Hematopoietic multipotent progenitor cell treated with erythropoietin and hydrocortisone succinate and interleukin-3 and kit ligand, for 6 days (in vitro differentiated cells): ENCODE data around the gene CNPY3.
"Not testable (repeated sequence)": the region's sequence is repeated elsewhere in the genome, so short reads cannot be mapped to it uniquely, and the experiment has no call there.

Source experiments
- DNase-seq: peaks from one replicate; pipeline ENCODE4 v3.0.0-alpha.2; 2015

CNPY3 gene

GRCh38 chr6:42928986-42929820, at the start of gene CNPY3:
Gene CNPY3, plus strand, starts transcription at chr6:42929480. Its CDS starts 91 bp downstream, at chr6:42929571.
- peak; percentile 99 for DNase-seq

DNA sequence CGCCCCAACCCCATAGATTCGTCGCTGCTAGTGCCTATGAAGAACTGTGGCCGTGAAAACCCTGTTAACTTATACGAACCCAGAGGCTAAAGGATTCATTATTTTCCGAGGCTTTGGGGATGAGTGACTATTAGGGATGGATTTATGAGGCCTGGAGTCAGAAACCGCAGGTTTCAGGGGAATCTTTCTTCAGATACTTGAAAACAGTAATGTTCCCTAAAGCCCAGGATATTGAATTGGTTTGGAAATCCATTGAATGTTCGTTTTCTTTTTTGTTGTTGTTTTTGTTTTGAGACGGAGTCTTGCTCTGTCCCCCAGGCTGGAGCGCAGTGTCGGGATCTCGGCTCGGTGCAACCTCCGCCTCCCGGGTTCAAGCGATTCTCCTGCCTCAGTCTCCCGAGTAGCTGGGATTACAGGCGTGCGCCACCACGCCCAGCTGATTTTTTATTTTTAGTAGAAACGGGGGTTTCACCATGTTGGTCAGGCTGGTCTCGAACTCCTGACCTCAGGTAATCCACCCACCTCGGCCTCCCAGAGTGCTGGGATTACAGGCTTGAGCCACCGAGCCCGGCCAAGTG, 49.0 kb upstream of the CNPY3 start:
- not testable (repeated sequence) for DNase-seq

GRCh38 chr6:42880871-42881270, 48.4 kb upstream of the CNPY3 start:
- not testable (repeated sequence) for DNase-seq

DNA sequence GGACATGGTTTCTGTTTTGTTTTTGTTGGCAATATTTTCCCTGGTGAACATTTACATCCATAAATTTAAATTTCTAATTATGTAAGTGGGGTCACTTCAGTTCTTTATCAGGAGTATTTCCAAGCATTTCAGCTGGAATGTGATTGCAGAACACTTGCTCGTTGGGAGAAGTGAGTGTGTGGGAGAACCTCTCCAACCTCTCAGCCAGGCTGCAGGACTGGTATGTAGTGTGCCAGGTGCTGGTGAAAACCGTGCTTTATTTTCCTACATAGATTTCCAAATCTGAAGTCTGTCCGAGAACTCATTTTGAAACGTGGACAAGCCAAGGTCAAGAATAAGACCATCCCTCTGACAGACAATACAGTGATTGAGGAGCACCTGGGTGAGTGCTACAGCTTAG, 43.6 kb upstream of the CNPY3 start:
- no peak for DNase-seq

- DNase-seq: not testable (repeated sequence)
These were observed 41.1 kb upstream of the CNPY3 start for GRCh38 chr6:42888201-42888600.

GRCh38 chr6:42889815-42890214, 39.5 kb upstream of the CNPY3 start:
- DNase-seq: peak; percentile 39

- DNase-seq: peak; percentile 98
These were observed 38.7 kb upstream of the CNPY3 start for GRCh38 chr6:42890311-42891198.

DNA sequence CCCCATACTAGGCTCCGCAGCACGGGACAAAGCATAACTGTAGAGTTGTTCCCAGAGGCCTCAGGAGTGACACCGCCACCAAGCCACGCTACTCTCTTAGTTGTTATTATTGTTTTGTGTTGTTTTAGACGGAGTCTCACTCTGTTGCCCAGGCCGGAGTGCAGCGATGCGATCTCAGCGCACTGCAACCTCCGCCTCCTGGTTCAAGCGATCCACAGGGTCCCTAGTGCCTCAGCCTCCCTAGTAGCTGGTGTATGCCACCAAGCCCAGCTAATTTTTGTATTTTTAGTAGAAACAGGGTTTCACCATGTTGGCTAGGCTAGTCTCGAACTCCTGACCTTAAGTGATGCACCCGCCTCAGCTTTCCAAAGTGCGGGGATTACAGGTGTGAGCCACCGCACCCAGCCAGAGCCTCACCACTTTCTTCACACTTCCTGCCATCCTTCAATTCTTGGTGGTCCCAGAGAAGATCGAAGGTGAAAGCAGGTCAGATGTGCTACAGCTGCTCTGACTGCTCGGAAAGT, 38.0 kb upstream of the CNPY3 start:
- no peak for DNase-seq

- peak; percentile 92 for DNase-seq
These were observed 35.0 kb upstream of the CNPY3 start for GRCh38 chr6:42894041-42894828.

DNA sequence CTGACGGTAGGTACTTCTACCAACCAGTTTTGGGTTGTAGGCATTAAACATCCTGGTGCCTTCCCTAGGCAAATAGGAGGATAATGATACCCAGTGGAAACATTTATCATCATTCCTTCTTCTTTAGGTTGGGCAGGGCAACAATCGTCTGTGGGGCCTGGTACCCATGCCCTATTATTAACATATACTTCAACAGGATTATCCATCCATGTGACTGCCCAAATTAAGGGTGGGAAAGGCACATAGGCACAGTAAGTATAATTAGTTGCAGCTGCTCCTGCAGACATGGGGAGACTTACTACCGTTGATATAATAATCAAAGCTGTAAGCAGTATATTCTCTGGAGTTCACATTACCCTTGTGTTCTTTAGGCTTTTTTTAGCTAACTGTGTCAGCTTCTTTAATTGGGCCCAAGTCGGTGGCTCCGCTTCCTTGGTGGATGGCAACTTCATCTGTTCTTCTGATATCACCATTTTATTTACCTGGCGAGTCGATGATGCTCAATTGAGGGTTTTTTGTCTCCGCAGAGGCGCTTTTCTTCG, 33.0 kb upstream of the CNPY3 start:
- DNase-seq: no peak

GRCh38 chr6:42898891-42899361, 30.4 kb upstream of the CNPY3 start:
- peak; percentile 88 for DNase-seq

- DNase-seq: no peak
These were observed 29.4 kb upstream of the CNPY3 start for GRCh38 chr6:42899871-42900270.

- peak; percentile 97 for DNase-seq
These were observed 27.7 kb upstream of the CNPY3 start for GRCh38 chr6:42901538-42901957.

- DNase-seq: peak; percentile 54
These were observed 26.6 kb upstream of the CNPY3 start for GRCh38 chr6:42902429-42903263.

DNA sequence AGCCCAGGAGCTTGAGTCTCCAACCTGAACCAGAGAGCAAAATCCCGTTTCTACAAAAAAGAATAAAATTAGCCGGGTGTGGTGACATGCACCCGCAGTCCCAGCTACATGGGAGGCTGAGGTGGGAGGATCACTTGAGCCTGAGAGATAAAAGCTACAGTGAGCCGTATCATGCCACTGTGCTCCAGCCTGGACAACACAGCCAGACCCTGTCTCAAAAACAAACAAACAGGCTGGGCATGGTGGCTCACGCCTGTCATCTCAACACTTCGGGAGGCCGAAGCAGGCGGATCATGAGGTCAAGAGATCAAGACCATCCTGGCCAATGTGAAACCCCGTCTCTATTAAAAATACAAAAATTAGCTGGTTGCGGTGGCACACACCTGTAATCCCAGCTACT, 24.8 kb upstream of the CNPY3 start:
- no peak for DNase-seq

DNA sequence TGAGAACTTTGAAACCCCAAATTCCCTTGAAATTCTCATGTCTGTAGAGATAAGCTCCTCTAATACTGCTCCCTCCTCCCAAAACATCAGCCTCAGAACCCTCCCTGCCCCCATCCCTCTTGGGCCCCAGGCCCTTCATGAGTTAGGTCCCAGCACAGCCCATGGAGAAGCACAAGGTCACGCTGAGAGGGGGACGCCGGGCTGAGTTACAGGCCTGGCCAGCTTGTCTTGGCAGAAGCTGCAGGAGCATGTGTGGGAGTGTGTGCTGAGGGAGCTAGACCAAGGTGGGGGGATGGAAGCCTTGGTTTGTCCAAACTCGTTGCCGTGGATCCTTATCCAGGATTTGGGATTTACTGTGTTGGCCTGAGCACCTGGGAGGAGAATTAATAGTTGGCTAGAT, 21.9 kb upstream of the CNPY3 start:
- no peak for DNase-seq

- no peak for DNase-seq
These were observed 19.4 kb upstream of the CNPY3 start for GRCh38 chr6:42909835-42910234.

DNA sequence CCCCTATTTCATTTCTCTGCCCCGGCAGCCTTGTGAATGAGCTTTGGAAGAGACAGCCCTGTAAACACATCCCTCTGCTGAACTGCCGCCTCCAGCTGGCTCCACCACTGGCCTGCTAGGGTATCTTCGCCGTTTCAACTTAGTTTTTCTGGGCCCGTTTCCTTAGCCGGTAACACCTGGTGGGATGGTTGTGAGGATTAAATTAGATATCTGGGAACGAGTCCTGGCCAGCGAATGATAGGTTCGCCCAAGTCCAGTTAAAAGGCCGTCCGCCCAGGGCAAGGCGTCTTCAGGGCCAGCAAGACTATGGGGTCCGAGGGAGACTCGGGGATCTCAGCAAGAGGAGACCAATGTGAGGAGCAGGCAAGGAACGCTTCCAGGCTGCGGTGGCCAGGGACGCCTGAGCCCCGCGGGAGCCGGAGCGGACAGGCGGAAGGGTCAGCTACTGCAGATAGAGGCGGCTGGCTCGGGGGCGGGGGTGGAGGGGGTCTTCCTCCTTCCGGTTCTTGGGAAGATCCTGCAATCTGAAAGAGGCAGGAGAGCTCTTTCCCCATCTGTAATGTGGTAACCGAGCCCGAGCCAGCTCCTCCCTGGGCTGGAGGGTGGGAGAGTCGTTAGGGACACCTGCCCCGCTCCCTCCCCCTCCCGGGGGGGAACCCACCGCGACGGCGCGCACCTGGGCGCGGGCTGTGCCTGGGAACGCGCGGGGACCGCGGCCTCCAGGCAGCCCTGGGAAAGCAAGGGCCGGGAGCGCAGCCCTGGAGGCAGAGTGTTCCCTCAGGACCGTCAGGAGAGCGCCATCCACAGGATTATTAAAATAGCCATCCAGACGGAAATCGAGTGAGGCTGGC, 17.9 kb upstream of the CNPY3 start:
- DNase-seq: no peak

- DNase-seq: no peak
These were observed 14.7 kb upstream of the CNPY3 start for GRCh38 chr6:42914546-42914945.

DNA sequence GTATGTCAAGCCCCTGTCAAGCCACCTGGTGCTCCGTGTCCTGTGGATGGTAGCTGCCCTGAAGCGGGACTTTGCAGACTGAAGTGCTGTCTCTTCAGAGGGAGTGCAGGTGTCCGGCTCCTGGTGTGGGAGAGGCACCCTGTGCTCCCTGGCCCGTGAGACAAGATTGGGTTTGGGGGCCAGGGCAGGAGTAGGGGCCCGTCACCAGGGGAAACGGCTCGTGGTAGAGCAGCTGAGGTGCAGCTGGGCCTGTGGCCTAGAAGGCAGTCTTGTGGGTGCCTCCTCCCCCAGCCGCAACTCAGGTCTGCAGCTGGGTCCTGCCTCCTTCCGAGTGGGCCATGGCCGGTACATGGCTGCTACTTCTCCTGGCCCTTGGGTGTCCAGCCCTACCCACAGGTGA, 13.5 kb upstream of the CNPY3 start, which contains the start of gene PTCRA:
Gene PTCRA (plus strand): TSS at position 322 of the 400 bp plus-strand sequence. CDS start 17 bp downstream, at position 339.
- no peak for DNase-seq
